K562 (cell line): ENCODE results near the gene SLC13A3. TPM values are rescaled to one million over a fixed set of nuclear protein-coding genes. Genes with fewer than 3 reads are reported as not detected.

Experiments used
- ATAC-seq: fragments of 200-7000 bp; cut with Tn5 transposase; 3 replicates; pipeline ENCODE4 v1.9.1; 2020; ENCODE audit warnings: moderate library complexity
- BruUV-seq: library from RNA; stranded (reverse); fragments of 400-500 nt; replicated peaks from 2 replicates; lab custom pipeline; 2021; lab: Mats Ljungman, UMichigan
- CTCF ChIA-PET: fragments of 300-600 bp; formaldehyde crosslinking; extraction: SDS; loops from one replicate; lab custom pipeline; 2021; ENCODE audit warnings: low intra/inter-chr PET ratio; lab: Yijun Ruan, JAX
- POLR2A ChIA-PET: fragments of 300-600, 350-650 bp; sonication (Branson Sonifier 250); formaldehyde crosslinking; extraction: SDS; loops from one replicate; lab custom pipeline; 2021; ENCODE audit warnings: antibody characterized with exemption, inconsistent platforms; lab: Yijun Ruan, JAX
- DNase-seq, 4 experiments: peaks; one replicate each; pipeline versions ENCODE4 v3.0.0 to v3.0.0-alpha.2; 2011 to 2018; ENCODE audit warnings: low spot score in 3 of 4, mixed read lengths in 3 of 4; ENCODE audit errors: extremely low read depth in 1 of 4
- FAIRE-seq: peaks from 2 replicates; lab custom pipeline; 2011; peaks lifted over from hg19 to GRCh38; lab: Jason Lieb, UNC
- H2AFZ ChIP-seq: 2 replicates; pipeline ENCODE4 v1.6.0; 2011; ENCODE audit warnings: low read depth, low read length, control low read depth, inconsistent platforms
- H3K27ac ChIP-seq: fragments of 200-600 bp; 3 replicates; pipeline ENCODE4 v1.8.0; 2011; ENCODE audit warnings: low read depth, mild to moderate bottlenecking, control low read depth, inconsistent platforms, low read length, moderate library complexity, mixed read lengths; ENCODE audit errors: extremely low read depth
- H3K27me3 ChIP-seq, 2 experiments: fragments of 300-600 bp in 1 of 2; 2 replicates in 1 of 2; 3 replicates in 1 of 2; pipeline versions ENCODE4 v1.6.0 to v1.8.0; 2011; ENCODE audit warnings: inconsistent platforms in 2 of 2, low read length in 2 of 2, mild to moderate bottlenecking in 1 of 2, mixed read lengths in 1 of 2, moderate library complexity in 1 of 2; ENCODE audit not compliant: control insufficient read depth in 2 of 2, insufficient read depth in 2 of 2
- H3K36me3 ChIP-seq: fragments of 300-600 bp; 3 replicates; pipeline ENCODE4 v1.8.0; 2011; ENCODE audit warnings: mild to moderate bottlenecking, low read length, inconsistent platforms; ENCODE audit not compliant: control insufficient read depth, insufficient read depth
- H3K4me1 ChIP-seq, 2 experiments: fragments of 200-600 bp in 1 of 2; replicated peaks in 1 of 2; 2 replicates in 1 of 2; 3 replicates in 1 of 2; pipeline versions ENCODE4 v1.5.1 to v1.8.0; 2011; ENCODE audit warnings: inconsistent platforms in 2 of 2, low read length in 2 of 2, mild to moderate bottlenecking in 1 of 2, mixed read lengths in 1 of 2, moderate library complexity in 1 of 2; ENCODE audit not compliant: control insufficient read depth in 2 of 2, insufficient read depth in 2 of 2
- H3K4me2 ChIP-seq: 2 replicates; pipeline ENCODE4 v1.6.1; 2011; ENCODE audit warnings: low read length, control low read depth, inconsistent platforms, mixed read lengths; ENCODE audit not compliant: insufficient read depth
- H3K4me3 ChIP-seq: fragments of 200-600 bp; sonication (generic), shearing (Covaris generic); 2 replicates; pipeline ENCODE4 v1.5.1; 2016; ENCODE audit warnings: control low read depth, inconsistent platforms
- H3K79me2 ChIP-seq: fragments of 200-600 bp; 3 replicates; pipeline ENCODE4 v1.8.0; 2011; ENCODE audit warnings: low read length, inconsistent platforms; ENCODE audit not compliant: control insufficient read depth, insufficient read depth
- H3K9ac ChIP-seq, 2 experiments: 2 replicates each; pipeline versions ENCODE4 v1.6.0 to v1.6.1; 2011; ENCODE audit warnings: low read depth in 2 of 2, low read length in 2 of 2, control low read depth in 1 of 2, inconsistent platforms in 1 of 2, mild to moderate bottlenecking in 1 of 2, mixed read lengths in 1 of 2; ENCODE audit not compliant: insufficient read depth in 1 of 2
- H3K9me1 ChIP-seq: one replicate; pipeline ENCODE4 v1.6.0; 2011; ENCODE audit warnings: inconsistent platforms, mild to moderate bottlenecking, low read length, moderate library complexity; ENCODE audit not compliant: control insufficient read depth, insufficient read depth
- H3K9me3 ChIP-seq: replicated peaks from 2 replicates; pipeline ENCODE4 v1.5.1; 2011; ENCODE audit warnings: low read depth, low read length, inconsistent platforms; ENCODE audit not compliant: control insufficient read depth, insufficient read depth
- H4K20me1 ChIP-seq: replicated peaks from 2 replicates; pipeline ENCODE4 v1.6.1; 2011; ENCODE audit warnings: low read length, inconsistent platforms, mixed read lengths; ENCODE audit not compliant: control insufficient read depth, insufficient read depth
- ATF2 ChIP-seq: sonication (generic); formaldehyde crosslinking; IDR thresholded peaks from 2 replicates; pipeline ENCODE4 v1.8.1; 2022; ENCODE audit warnings: missing genetic modification reagents
- ATF7 ChIP-seq: fragments of 450-650 bp; IDR thresholded peaks from 2 replicates; pipeline ENCODE4 v1.7.1; 2014; ENCODE audit warnings: mild to moderate bottlenecking, moderate library complexity
- CREB1 ChIP-seq, 2 experiments: sonication (generic) in 1 of 2; formaldehyde crosslinking in 1 of 2; IDR thresholded peaks; 2 replicates each; pipeline versions ENCODE4 v1.6.1 to v1.8.0; 2012 to 2022; ENCODE audit warnings: inconsistent platforms in 1 of 2, mild to moderate bottlenecking in 1 of 2, missing genetic modification reagents in 1 of 2, moderate library complexity in 1 of 2
- EP400 ChIP-seq: fragments of 450-650 bp; IDR thresholded peaks from 2 replicates; pipeline ENCODE4 v1.6.1; 2017; ENCODE audit warnings: antibody characterized with exemption, mild to moderate bottlenecking, moderate library complexity
- HDAC6 ChIP-seq: IDR thresholded peaks from 2 replicates; pipeline ENCODE4 v1.6.1; 2012; ENCODE audit warnings: low read depth, mild to moderate bottlenecking, control low read depth, inconsistent platforms, low read length, moderate library complexity
- MCM7 ChIP-seq, 2 experiments: fragments of 450-650 bp; IDR thresholded peaks; 2 replicates each; pipeline ENCODE4 v1.6.1; 2016 to 2018
- ZNF609 ChIP-seq: sonication (generic); formaldehyde crosslinking; IDR thresholded peaks from 2 replicates; pipeline ENCODE4 v1.8.1; 2023; ENCODE audit warnings: missing genetic modification reagents, mild to moderate bottlenecking, borderline replicate concordance
- WGBS: fragments of 100-300 bp; shearing (Covaris generic); methylation state at CpG from one replicate; pipeline ENCODE4 v1.1.6; 2016; ENCODE audit warnings: low coverage, mixed read lengths; ENCODE audit not compliant: insufficient coverage; ENCODE audit errors: missing lambda C conversion rate; 5-methylcytosine and 5-hydroxymethylcytosine counted together
- in situ Hi-C: fragments of 300-500 bp; cut with MboI; formaldehyde crosslinking; loops from 4 replicates; pipeline ENCODE4 v1.15.0; 2018; ENCODE audit warnings: inconsistent platforms, mixed read lengths
- intact Hi-C: fragments of 100-400 bp; cut with micrococcal nuclease; formaldehyde crosslinking; loops from 2 replicates; pipeline ENCODE4 v1.14.2; 2022
- polyA plus RNA-seq, 8 experiments: library from polyadenylated mRNA; depleted of rRNA in 4 of 8; stranded (reverse) in 5 of 8; unstranded in 3 of 8; fragments of >200 nt; fragmentation: Nextera tagmentation in 2 of 8; fragmentation: Illumina TruSeq in 1 of 8; extraction: Ambion mirVana in 2 of 8; extraction: Trizol in 1 of 8; gene quantifications; 2 replicates each; pipeline versions ENCODE4 v1.2.1 to v1.2.3, GENCODE V29; 2011 to 2014; ENCODE audit warnings: inconsistent platforms in 1 of 8, missing spikeins in 1 of 8
- total RNA-seq, 7 experiments: library from RNA; depleted of rRNA in 6 of 7; stranded (reverse); fragments of >200 nt in 6 of 7; fragmentation: Illumina TruSeq in 2 of 7; extraction: Trizol in 2 of 7; gene quantifications; 2 replicates each; pipeline versions ENCODE4 v1.2.1 to v1.2.3, GENCODE V29; 2011 to 2021; ENCODE audit warnings: low replicate concordance in 1 of 7
- TF ChIP-seq, protein P1 (sequence below): sonication (generic); formaldehyde crosslinking; IDR thresholded peaks from 2 replicates; pipeline ENCODE4 v1.8.0; 2023; ENCODE audit warnings: missing genetic modification reagents, mild to moderate bottlenecking, borderline replicate concordance

The SLC13A3 gene
- total and polyA plus RNA-seq, 9 of the 15 experiments (the other 6 are each of a cell fraction or from before 2014, with no cell fraction given), result 5.5 to 16.4 (median 8.5) TPM

- FAIRE-seq, result no peak
- H3K79me2 ChIP-seq, result no peaks in the 10 kb centered on the region
- intact Hi-C loops (no loop called here), in situ Hi-C loops (no loop called here)
- peaks cover 5 to 10% of the 10 kb centered on the region in 2 experiments; a peak in 2 of 5 replicates for H3K27me3 ChIP-seq
- no peak overlapping the region for H3K9ac ChIP-seq
- H2AFZ ChIP-seq, result no peak overlapping the region
- no peak overlapping the region for H3K27ac ChIP-seq
- ATAC-seq, result no peak
- H3K36me3 ChIP-seq, result no peaks in the 10 kb centered on the region
- H3K4me1 ChIP-seq, result peaks cover 6 to 24% of the 10 kb centered on the region in 2 experiments; a peak in 4 of 5 replicates
- CTCF ChIA-PET, result no interaction called here
- H3K4me2 ChIP-seq, result no peak overlapping the region
- POLR2A ChIA-PET, result interaction anchor here (0.6 kb wide), 1 partner anchor 649 kb away, joined by 3 read pairs; no protein-coding TSS in a partner anchor
- WGBS, result 11% methylated on average over 8 of the region's 8 CpGs
- H3K9me1 ChIP-seq, result no peaks in the 10 kb centered on the region
- no TSS peak for BruUV-seq
- no peak overlapping the region for H3K4me3 ChIP-seq
- H4K20me1 ChIP-seq, result no peaks in the 10 kb centered on the region
- no peaks in the 10 kb centered on the region for H3K9me3 ChIP-seq
- no peak for DNase-seq
- no peak for TF ChIP-seq ATF7
- no peak for TF ChIP-seq CREB1 (IDR thresholded peaks at IDR 0.05)
- no peak for TF ChIP-seq CREB1 (CRISPR knock-in tag; IDR thresholded peaks at IDR 0.05)
- TF ChIP-seq HDAC6, result no peak
- no peak for TF ChIP-seq ATF2 (CRISPR knock-in tag)
- TF ChIP-seq, protein P1, sequence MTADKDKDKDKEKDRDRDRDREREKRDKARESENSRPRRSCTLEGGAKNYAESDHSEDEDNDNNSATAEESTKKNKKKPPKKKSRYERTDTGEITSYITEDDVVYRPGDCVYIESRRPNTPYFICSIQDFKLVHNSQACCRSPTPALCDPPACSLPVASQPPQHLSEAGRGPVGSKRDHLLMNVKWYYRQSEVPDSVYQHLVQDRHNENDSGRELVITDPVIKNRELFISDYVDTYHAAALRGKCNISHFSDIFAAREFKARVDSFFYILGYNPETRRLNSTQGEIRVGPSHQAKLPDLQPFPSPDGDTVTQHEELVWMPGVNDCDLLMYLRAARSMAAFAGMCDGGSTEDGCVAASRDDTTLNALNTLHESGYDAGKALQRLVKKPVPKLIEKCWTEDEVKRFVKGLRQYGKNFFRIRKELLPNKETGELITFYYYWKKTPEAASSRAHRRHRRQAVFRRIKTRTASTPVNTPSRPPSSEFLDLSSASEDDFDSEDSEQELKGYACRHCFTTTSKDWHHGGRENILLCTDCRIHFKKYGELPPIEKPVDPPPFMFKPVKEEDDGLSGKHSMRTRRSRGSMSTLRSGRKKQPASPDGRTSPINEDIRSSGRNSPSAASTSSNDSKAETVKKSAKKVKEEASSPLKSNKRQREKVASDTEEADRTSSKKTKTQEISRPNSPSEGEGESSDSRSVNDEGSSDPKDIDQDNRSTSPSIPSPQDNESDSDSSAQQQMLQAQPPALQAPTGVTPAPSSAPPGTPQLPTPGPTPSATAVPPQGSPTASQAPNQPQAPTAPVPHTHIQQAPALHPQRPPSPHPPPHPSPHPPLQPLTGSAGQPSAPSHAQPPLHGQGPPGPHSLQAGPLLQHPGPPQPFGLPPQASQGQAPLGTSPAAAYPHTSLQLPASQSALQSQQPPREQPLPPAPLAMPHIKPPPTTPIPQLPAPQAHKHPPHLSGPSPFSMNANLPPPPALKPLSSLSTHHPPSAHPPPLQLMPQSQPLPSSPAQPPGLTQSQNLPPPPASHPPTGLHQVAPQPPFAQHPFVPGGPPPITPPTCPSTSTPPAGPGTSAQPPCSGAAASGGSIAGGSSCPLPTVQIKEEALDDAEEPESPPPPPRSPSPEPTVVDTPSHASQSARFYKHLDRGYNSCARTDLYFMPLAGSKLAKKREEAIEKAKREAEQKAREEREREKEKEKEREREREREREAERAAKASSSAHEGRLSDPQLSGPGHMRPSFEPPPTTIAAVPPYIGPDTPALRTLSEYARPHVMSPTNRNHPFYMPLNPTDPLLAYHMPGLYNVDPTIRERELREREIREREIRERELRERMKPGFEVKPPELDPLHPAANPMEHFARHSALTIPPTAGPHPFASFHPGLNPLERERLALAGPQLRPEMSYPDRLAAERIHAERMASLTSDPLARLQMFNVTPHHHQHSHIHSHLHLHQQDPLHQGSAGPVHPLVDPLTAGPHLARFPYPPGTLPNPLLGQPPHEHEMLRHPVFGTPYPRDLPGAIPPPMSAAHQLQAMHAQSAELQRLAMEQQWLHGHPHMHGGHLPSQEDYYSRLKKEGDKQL (CRISPR knock-in tag), result no peak
- no peak for TF ChIP-seq MCM7 (IDR thresholded peaks at IDR 0.05)
- TF ChIP-seq ZNF609 (CRISPR knock-in tag), result no peak
- TF ChIP-seq EP400, result no peak
These were observed 93.9 kb downstream of the SLC13A3 start for GRCh38 chr20:46557231-46557956.
